IPS DF 4.7 (cell line): ENCODE results near the gene TPPP2.

Experiments
- DNase-seq: peaks from one replicate; pipeline ENCODE4 v3.0.0-alpha.2; 2013; ENCODE audit warnings: low spot score; ENCODE audit errors: extremely low read depth

Gene TPPP2

GRCh38 chr14:21075719-21076437, 45.9 kb downstream of the TPPP2 start:
- DNase-seq, result no peak

DNA sequence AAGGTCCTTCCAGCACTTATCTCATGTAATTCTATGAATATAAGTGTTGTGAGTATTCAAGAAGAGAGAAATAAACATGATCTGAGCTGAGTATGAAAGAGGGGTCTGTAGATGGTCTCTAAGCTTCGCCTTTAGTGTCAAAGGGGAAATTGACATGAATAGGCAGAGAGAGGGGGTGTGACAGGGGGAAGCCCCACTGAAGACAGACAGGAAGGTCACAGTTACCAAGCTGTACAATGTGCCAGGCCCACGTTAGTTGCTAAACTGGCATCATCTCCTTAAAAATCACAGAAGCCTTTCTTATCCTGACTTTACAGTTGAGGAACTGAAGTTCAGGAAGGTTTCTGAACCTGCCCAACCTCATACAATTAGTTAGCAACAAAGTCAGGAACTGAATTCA, 47.7 kb downstream of the TPPP2 start:
- DNase-seq, result no peak

DNA sequence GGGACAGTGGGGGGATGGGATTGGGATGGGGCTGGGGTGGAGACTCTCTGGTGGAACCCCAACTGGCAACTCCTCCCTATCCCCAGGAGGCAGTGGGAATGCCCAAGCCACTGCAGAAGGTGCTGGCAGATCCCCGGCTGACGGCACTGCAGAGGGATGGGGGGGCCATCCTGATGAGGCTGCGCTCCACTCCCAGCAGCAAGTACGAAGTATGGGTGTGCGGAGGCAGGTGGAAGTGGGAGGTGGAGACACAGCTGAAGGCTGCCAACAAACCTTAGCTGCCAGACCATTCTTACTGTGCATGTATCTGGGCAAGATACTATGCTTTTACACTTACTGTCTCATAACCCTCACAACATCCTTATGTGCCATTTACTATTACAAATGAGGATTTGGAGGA, 48.3 kb downstream of the TPPP2 start:
- no peak for DNase-seq

DNA sequence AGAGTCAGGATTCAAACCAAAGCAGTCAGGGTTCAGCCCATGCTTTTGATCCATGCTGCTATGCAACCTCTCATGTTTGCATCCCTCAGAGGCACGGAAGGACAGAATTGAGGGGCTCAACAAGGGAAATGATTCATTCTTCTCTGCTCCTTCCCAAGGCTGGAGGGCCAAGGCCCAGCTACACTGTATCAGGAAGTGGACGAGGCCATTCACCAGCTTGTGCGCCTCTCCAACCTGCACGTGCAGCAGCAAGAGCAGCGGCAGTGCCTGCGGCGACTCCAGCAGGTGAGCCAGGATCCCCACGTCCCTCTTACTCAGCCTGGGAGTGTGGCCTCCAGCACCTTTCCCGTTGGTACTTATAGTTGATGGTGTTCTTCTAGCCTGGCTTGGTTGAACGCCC, 48.7 kb downstream of the TPPP2 start:
- no peak for DNase-seq

DNA sequence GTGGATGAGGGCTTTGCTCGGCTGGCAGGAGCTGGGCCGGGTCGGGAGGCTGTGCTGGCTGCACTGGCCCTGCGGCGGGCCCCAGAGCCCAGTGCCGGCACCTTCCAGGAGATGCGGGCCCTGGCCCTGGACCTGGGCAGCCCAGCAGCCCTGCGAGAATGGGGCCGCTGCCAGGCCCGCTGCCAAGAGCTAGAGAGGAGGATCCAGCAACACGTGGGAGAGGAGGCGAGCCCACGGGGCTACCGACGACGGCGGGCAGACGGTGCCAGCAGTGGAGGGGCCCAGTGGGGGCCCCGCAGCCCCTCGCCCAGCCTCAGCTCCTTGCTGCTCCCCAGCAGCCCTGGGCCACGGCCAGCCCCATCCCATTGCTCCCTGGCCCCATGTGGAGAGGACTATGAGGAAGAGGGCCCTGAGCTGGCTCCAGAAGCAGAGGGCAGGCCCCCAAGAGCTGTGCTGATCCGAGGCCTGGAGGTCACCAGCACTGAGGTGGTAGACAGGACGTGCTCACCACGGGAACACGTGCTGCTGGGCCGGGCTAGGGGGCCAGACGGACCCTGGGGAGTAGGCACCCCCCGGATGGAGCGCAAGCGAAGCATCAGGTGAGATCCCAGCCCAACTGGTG, 51.6 kb downstream of the TPPP2 start:
- DNase-seq, result no peak
